Astrocyte of the cerebellum (primary cell): ENCODE measurements around the gene KLK15.

Experiments used
- DNase-seq: peaks from one replicate; pipeline ENCODE4 v3.0.0-alpha.2; 2011; ENCODE audit warnings: low read depth
- H3K4me3 ChIP-seq: 2 replicates; pipeline ENCODE4 v1.5.1; 2011; ENCODE audit warnings: mild to moderate bottlenecking, low read depth, low read length, moderate library complexity
- in situ Hi-C: cut with HindIII; loops from 2 replicates; pipeline ENCODE4 v1.10.0; 2017; ENCODE audit warnings: low sequenced_read_pairs
- TF ChIP-seq, protein P1 (sequence below): IDR thresholded peaks from 2 replicates; pipeline ENCODE4 v1.5.1; 2012; ENCODE audit warnings: low read length, low read depth, moderate library complexity, mild to moderate bottlenecking; ENCODE audit errors: missing control alignments

KLK15 gene

DNA sequence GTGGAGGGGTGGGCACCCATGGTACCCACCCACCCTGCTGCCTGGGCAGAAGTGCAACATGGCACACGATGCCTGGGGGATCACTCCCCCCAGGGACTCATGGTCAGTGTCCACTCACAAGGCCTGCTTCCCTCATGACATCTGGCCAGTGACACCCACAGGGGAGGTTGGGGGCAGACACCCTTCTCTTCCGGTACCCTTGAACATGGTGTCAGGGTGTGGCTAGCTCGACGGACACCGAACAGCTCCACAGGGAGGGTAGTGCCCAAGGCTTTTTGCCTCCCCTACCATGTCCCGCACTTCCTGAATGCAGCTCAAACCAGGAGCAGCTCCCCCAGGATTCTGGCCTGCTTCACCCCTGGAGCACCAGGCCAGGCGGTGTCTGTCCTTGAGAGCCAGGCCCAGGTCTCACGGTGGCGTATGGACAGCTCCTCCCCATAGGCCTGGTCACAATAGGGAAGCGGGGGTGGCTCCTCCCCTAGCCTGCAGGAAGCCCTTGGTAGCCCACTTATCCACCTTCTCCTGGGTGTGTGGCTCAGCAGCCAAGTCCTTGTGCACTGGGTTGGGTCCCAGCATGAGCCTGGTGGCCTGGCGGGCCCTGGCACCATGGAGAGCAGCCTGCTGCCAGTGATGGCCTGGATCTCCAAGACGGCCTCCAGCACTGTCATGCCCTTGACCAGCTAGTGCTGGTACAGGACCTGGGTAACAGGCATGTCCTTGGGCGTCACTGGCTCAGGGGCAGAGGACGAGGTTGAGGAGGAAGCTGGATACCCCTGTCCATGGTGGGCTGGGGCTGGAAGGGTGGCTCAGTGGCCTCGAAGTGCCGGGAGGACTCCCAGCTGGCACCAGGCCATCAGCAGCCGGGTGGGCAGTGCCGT lies 35.4 kb downstream of the KLK15 start:
- no peak for DNase-seq
- in situ Hi-C loops, result no loop called here
- TF ChIP-seq, protein P1, sequence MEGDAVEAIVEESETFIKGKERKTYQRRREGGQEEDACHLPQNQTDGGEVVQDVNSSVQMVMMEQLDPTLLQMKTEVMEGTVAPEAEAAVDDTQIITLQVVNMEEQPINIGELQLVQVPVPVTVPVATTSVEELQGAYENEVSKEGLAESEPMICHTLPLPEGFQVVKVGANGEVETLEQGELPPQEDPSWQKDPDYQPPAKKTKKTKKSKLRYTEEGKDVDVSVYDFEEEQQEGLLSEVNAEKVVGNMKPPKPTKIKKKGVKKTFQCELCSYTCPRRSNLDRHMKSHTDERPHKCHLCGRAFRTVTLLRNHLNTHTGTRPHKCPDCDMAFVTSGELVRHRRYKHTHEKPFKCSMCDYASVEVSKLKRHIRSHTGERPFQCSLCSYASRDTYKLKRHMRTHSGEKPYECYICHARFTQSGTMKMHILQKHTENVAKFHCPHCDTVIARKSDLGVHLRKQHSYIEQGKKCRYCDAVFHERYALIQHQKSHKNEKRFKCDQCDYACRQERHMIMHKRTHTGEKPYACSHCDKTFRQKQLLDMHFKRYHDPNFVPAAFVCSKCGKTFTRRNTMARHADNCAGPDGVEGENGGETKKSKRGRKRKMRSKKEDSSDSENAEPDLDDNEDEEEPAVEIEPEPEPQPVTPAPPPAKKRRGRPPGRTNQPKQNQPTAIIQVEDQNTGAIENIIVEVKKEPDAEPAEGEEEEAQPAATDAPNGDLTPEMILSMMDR, result no peak
- H3K4me3 ChIP-seq, result no peak overlapping the region

DNA sequence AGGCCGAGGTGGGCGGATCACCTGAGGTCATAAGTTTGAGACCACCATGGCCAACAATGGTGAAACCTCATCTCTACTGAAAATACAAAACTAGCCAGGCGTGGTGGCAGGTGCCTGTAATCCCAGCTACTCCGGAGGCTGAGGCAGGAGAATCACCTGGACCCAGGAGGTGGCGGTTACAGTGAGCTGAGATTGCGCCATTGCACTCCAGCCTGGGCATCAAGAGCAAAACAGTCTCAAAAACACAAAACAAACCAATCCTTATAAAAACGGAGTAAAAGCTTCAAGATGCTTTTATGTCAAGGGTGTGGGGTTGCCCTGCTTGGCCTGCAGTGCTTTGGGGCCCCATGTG lies 36.0 kb downstream of the KLK15 start:
- in situ Hi-C loops, result no loop called here
- no peak for DNase-seq
- TF ChIP-seq, protein P1, result no peak
- H3K4me3 ChIP-seq, result no peak overlapping the region

DNA sequence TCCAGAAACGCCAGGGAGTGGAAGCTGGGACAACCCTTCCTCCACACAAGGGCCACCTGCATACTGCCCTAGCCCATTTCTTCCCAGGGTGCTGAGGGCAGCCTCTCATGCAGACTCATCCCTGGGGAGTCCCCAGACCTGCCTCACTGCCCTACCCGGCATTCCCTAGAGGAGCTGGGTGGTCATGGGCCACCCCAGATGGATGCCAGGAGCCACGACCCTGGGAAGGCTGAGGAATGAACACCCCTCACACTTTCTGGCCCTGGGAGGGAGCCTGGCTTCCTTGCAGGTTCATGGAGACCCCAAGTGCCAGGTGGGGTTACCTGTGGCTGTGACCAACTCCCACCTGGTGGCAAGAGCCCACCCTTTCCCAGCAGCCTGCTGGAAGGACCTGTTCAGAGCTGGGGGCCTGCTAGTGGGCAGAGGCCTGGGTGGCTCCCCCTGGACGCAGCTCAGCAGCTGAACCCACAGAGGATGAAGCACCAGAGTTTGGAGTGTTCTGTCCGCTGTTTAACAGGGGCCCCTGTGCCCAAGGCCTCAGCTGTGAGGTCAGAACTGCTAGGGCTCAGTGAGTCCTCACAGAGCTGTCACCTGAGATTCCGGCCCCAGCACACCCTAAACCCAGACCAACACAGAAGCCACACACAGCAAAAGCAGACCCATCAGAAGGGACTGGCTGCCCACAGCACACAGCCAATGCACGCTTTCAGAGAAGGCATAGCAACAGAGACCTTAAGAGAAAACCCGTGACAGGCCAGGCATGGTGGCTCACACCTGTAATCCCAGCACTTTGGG lies 36.5 kb downstream of the KLK15 start:
- DNase-seq, result no peak
- in situ Hi-C loops, result no loop called here
- TF ChIP-seq, protein P1, result no peak
- no peak overlapping the region for H3K4me3 ChIP-seq

- H3K4me3 ChIP-seq, result no peak overlapping the region
- TF ChIP-seq, protein P1, result no peak
- in situ Hi-C loops, result no loop called here
- no peak for DNase-seq
Observed at GRCh38 chr19:50796128-50796633, 37.2 kb downstream of the KLK15 start.

GRCh38 chr19:50795664-50796073 lies 37.7 kb downstream of the KLK15 start:
- TF ChIP-seq, protein P1, result no peak
- DNase-seq, result no peak
- in situ Hi-C loops, result no loop called here
- no peak overlapping the region for H3K4me3 ChIP-seq

DNA sequence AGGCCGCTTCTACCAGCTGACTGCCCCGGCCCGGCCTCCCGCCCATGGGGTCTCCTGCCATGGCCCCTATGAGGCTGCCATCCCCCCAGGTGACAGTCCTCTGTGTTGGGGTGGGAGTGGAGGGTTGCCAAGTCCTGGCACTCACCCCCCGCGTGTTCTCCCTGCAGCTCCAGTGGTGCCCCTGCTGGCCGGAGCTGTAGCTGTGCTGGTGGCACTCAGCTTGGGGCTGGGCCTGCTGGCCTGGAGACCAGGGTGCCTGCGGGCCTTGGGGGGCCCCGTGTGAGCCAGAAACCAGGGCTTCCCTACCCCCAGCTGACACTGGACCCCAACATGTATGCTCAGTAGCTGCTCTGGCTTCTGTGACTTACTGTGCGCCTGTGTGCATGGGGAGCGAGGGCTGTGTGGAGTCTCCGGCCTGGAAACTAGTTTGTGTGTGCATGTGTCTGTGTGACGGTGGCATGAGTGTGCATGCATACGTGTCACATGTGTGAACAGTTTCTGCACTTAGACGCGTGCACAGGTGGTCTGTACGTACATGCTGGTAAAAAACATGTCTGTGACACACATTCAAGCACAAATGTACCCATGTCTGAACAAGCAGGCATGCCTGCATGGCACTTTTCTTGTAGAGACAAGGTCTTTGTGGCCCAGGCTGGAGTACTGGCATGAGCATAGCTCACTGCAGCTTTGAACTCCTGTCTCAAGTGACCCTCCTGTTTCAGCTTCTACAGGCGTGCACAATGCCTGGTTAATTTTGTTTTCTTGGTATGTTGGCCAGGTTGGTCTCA lies 38.3 kb downstream of the KLK15 start:
- no peak overlapping the region for H3K4me3 ChIP-seq
- TF ChIP-seq, protein P1, result peak; percentile 12
- no peak for DNase-seq
- in situ Hi-C loops, result no loop called here
